Stimulated activated CD4-positive, alpha-beta T cell treated with anti-CD3 and anti-CD28 coated beads, Interleukin-12 subunit alpha, Interleukin-12 subunit beta, amount 100 ng/mL, for 4 hours (primary cell): ENCODE data around the gene NPAS2.

Experiments
- DNase-seq: peaks from one replicate; pipeline ENCODE4 v3.0.0-alpha.2; 2020

NPAS2 gene

GRCh38 chr2:100857915-100858314 lies 38.0 kb downstream of the NPAS2 start:
- DNase-seq: no peak

DNA sequence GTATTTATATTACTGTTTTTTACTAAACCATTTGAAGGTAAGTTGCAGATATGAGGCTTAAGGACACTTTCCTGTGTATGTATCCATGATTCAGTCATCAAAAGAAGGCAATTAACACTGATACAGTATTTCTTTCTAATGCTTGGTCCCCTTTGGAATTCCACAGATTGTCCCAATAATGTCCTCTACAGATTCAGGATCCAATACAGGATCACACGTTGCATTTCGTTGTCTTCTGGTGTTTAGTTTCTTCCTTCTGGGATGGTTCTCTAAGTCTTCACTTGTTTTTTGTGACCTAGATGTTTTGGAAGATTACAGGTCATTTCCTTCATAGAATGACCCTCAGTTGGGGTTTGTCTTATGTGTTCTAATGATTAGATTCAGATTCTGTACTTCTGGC lies 40.0 kb downstream of the NPAS2 start:
- DNase-seq: no peak

DNA sequence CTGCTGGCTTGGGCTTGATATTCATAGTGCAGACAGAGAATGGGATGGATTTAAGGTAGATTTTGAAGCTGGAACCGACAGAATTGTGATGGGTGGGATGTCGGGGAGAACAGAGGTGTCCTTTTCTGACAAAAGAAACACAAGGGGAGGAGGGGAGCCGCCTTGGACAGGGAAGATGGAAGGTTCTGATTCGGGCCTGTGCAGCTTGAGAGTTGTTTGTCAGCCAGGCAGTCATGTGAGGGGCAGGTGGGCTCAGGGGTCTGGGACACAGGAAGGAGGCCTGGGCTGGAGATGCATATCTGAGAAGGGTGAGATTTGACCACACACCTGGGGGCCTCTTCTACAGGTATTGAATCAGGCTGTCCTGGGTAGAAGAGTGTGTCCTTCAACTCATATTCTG lies 41.4 kb downstream of the NPAS2 start:
- no peak for DNase-seq

- no peak for DNase-seq
Observed at GRCh38 chr2:100862081-100862480, 42.1 kb downstream of the NPAS2 start.

DNA sequence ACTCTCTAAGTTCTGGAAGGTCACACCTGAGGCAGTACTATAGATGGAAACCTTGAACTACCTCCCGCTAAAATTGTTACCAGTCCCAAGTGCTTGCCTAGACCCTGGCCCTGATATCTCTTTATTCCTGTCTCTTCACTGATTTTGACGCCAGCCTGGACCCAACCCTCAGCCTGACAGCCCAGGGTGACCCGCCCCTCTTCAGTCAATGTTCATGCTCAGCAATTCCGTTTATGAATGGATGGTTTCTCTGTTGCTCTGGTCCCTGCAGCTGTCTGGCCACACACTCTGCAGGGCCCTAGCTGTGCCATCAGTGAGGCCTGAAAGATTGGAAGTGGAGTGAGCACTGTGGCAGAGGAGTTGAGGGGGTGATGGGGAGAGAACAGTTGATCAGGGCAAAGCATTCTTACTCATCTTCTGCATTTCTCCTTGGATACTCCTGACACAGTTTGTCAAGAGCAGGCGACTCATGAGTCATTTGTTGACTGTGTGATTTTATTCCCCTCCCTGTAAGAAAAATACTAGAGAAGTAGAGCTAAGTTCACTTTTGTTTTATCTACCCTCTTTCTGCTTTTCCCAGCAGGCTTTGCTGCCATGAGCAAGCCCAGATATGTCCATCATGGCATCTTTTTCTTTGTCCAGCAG lies 46.0 kb downstream of the NPAS2 start:
- DNase-seq: no peak

- no peak for DNase-seq
Observed at GRCh38 chr2:100868083-100868482, 48.1 kb downstream of the NPAS2 start.

GRCh38 chr2:100869120-100869519 lies 49.2 kb downstream of the NPAS2 start:
- DNase-seq: no peak

- no peak for DNase-seq
Observed at GRCh38 chr2:100870652-100871531, 51.0 kb downstream of the NPAS2 start.

DNA sequence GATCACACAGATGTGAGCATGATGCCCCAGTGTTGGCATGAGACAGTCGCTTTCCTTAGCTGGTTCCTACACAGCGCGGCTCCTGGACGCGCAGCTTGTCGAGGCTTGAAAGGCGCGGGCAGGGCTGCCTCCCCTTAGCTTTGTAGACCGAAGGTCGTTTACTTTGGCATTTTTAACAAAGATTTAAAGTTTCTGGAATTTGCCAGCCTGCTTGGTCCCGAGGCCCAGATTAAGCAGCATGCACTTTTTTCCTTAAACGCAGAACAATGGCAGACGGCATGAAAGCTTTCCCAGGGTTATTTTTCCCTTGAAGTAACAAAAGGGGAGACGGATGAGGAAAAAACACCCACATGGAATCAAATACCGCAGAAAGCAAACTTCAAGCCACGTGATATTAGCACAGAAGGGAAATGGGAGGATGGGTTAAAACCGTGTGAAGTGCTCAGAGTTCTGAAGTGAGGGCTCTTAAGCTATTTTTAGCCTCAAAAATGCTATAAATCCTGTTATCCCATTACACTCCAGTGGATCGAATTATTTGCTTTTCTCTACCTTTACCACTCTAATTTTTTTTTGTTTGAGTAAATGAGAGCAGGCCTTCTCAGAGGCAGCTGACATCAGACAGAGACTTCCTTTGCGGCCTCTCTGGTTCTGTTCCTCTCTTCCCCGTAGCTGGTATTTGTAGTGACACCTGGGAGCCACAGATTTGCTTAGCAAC lies 55.7 kb downstream of the NPAS2 start:
- DNase-seq: no peak

- DNase-seq: no peak
Observed at GRCh38 chr2:100876231-100876860, 56.4 kb downstream of the NPAS2 start.

DNA sequence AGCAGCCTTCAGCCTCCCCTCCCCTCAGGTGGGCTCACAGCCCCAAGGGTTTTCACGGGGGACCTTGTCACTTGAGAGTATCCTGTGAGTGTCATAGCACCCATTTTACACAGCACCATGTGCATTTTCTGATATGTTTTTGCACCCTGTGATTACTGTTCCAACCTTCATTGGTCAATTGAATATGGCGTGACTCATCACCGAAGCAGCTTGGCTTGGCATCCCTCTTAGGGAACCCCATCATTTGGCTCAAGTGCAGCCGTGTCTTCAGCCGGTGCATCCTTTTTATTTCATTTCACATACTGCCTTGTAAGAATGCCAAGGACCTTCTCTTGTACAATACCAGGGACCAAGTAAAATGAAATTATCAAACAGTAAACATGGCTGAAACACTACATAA lies 57.6 kb downstream of the NPAS2 start:
- DNase-seq: no peak

GRCh38 chr2:100878000-100878791 lies 58.3 kb downstream of the NPAS2 start:
- DNase-seq: no peak

DNA sequence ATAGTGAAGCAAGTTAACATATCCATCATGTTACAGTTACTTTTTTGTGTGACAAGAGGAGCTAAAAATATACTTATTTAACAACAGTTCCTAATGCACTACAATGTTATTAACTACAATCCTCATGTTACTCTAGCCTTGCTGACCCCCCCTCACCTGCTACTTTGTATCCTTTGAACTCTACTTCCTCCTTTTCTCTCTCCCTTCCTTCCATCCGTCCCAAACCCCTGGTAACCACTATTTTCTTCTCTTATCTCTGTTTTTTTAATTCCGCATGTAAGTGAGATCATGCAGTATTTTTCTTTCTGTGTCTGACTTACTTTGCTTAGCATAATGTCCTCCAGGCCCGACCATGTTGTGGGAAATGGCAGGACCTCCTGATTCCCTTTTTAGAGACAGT lies 59.4 kb downstream of the NPAS2 start:
- no peak for DNase-seq

GRCh38 chr2:100880036-100880435 lies 60.1 kb downstream of the NPAS2 start:
- DNase-seq: no peak

DNA sequence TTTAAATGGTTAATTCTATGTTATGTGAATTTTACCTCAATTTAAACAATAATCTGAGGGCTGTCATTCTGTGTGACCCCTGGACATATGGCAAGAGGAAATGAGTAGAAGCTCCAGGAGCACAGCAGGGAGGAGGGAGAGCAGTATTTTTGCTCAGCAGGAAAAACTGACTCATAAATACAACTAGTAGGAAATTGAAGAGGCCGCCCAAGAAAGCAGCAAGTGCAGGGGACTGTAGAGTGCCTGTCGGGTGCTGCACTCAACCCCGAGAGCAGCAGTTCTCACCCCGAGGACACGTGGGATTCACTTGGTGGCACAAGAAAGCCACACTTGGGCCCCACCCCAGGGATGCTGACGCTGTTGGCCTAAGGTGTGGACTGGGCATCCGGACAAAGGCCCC lies 60.8 kb downstream of the NPAS2 start:
- no peak for DNase-seq

- DNase-seq: no peak
Observed at GRCh38 chr2:100882645-100883613, 63.0 kb downstream of the NPAS2 start.

GRCh38 chr2:100884145-100884621 lies 64.2 kb downstream of the NPAS2 start:
- no peak for DNase-seq

- DNase-seq: no peak
Observed at GRCh38 chr2:100886085-100886484, 66.1 kb downstream of the NPAS2 start.

GRCh38 chr2:100887039-100887578 lies 67.2 kb downstream of the NPAS2 start:
- no peak for DNase-seq

GRCh38 chr2:100887713-100888495 lies 68.0 kb downstream of the NPAS2 start:
- no peak for DNase-seq
